A549 (cell line): ENCODE results near the gene MEF2D.

Experiments
- CEBPB ChIP-seq, 2 experiments: fragments of >200 bp in 1 of 2; sonication (Bioruptor Twin) in 1 of 2; formaldehyde crosslinking in 1 of 2; IDR thresholded peaks; 2 replicates each; pipeline ENCODE4 v1.6.1; 2012 to 2016
- CTCF ChIP-seq: fragments of >200 bp; sonication (Bioruptor Twin); formaldehyde crosslinking; IDR thresholded peaks from 3 replicates; pipeline ENCODE4 v1.5.1; 2016
- ELK1 ChIP-seq: fragments of 150-350 bp; IDR thresholded peaks from 2 replicates; pipeline ENCODE4 v1.6.1; 2014; ENCODE audit warnings: low read depth, mild to moderate bottlenecking, low read length
- JUN ChIP-seq, 2 experiments: fragments of >200 bp; sonication (Bioruptor Twin); formaldehyde crosslinking; IDR thresholded peaks; 2 replicates in 1 of 2; 3 replicates in 1 of 2; pipeline ENCODE4 v1.6.1; 2016 to 2017
- MAZ ChIP-seq: fragments of 150-350 bp; IDR thresholded peaks from 2 replicates; pipeline ENCODE4 v1.6.1; 2014; ENCODE audit warnings: antibody characterized with exemption, low read depth, low read length, borderline replicate concordance
- MYC ChIP-seq: IDR thresholded peaks from 2 replicates; pipeline ENCODE4 v1.6.1; 2012; ENCODE audit warnings: mild to moderate bottlenecking, inconsistent platforms, low read length, improper control_type of control experiment, borderline replicate concordance
- POLR2A ChIP-seq: IDR thresholded peaks from 2 replicates; pipeline ENCODE4 v1.6.1; 2012; ENCODE audit warnings: mild to moderate bottlenecking, low read length
- POLR2AphosphoS2 ChIP-seq: conservative IDR thresholded peaks from 2 replicates; pipeline ENCODE4 v1.6.1; 2012; ENCODE audit warnings: low read length, improper control_type of control experiment, inconsistent platforms
- REST ChIP-seq: fragments of 200-600 bp; sonication (generic); IDR thresholded peaks from 2 replicates; pipeline ENCODE4 v1.6.1; 2016; ENCODE audit warnings: antibody characterized with exemption, mild to moderate bottlenecking, moderate library complexity
- RNF2 ChIP-seq: fragments of 200-600 bp; sonication (generic); IDR thresholded peaks from 2 replicates; pipeline ENCODE4 v1.6.1; 2016; ENCODE audit warnings: low read depth, mild to moderate bottlenecking, antibody characterized with exemption, moderate library complexity, borderline replicate concordance
- SREBF2 ChIP-seq: fragments of 450-650 bp; IDR thresholded peaks from 2 replicates; pipeline ENCODE4 v1.6.1; 2014; ENCODE audit warnings: mild to moderate bottlenecking, moderate library complexity
- USF2 ChIP-seq: fragments of 450-650 bp; IDR thresholded peaks from 2 replicates; pipeline ENCODE4 v1.6.1; 2014; ENCODE audit warnings: antibody characterized with exemption
- ZSCAN20 ChIP-seq: fragments of 250-450 bp; sonication (Bioruptor Pico); IDR thresholded peaks from 2 replicates; pipeline ENCODE4 v1.8.0; 2022; ENCODE audit warnings: mild to moderate bottlenecking, moderate library complexity

GRCh38 chr1:156530006-156530405 lies 29.4 kb upstream of the MEF2D start:
- TF ChIP-seq USF2 (no peak), POLR2A (no peak), CTCF (no peak), MYC (no peak), POLR2AphosphoS2 (no peak), ZSCAN20 (CRISPR knock-in tag) (no peak), SREBF2 (no peak), REST (no peak), RNF2 (no peak), JUN (IDR thresholded peaks at IDR 0.05) (no peak), ELK1 (no peak), MAZ (no peak), CEBPB (IDR thresholded peaks at IDR 0.05) (no peak)
